ENCODE results near the gene EXOC6. TPM values are rescaled to one million over a fixed set of nuclear protein-coding genes. Genes with fewer than 3 reads are reported as not detected.
A peak's percentile ranks its signal among the peaks of the same experiment; 100 is the strongest.

The EXOC6 gene
- polyA plus RNA-seq, 1 donor from 2014 or later: 26.3 TPM

DNA sequence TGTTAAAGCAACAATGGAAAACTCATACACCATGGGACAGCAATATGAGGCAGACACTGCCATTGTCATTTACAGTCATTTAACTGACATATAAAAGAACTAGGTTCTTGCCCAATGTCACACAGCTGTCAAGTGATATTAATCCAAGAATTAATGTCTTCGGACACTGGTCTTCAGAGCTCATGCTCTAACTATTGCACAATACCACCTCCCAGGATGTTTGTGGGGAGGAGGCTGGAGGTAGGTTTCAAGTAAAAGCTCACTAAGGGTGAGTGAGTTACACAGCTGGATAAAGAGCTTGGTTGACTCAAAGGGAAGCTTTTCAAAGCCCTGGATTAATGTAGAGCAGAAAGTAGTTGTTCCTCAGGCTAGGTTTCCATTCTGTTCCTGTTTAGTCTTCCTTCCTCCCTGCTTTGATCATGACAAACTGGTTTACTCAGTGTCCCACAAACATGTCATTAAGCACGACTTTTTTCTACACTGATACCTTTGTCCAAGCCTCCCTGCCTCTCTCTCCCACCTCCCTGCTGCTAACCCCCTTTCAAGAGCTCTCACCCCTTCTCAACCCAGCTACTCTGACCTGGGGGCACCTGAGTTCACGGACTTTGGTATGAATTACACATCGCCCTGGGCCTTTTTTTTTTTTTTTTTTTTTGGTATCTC, 987 bp upstream of the EXOC6 start:
- H3K9me2 ChIP-seq (ENCODE audit: insufficient read depth, low read length): no peaks in the 10 kb centered on the region
- H3K36me3 ChIP-seq (ENCODE audit: insufficient read depth, low read length): no peaks in the 10 kb centered on the region
- H3K27ac ChIP-seq (ENCODE audit: low read length): no peak overlapping the region
- peaks cover 17% of the 10 kb centered on the region for H3K79me2 ChIP-seq (replicated peaks; ENCODE audit: insufficient read depth, low read length)
- H4K20me1 ChIP-seq (ENCODE audit: insufficient read depth): no peaks in the 10 kb centered on the region
- H3K9me3 ChIP-seq (ENCODE audit: low read length): no peaks in the 10 kb centered on the region
- H3K4me2 ChIP-seq (ENCODE audit: low read length): no peak overlapping the region
- H3F3A ChIP-seq (ENCODE audit: insufficient read depth, low read length, poor library complexity, severe bottlenecking): no peaks in the 10 kb centered on the region
- H2AFZ ChIP-seq (ENCODE audit: low read depth, low read length): no peak overlapping the region
- no peaks in the 10 kb centered on the region for H3K27me3 ChIP-seq (ENCODE audit: insufficient read depth, low read depth, low read length)
- H3K4me3 ChIP-seq (ENCODE audit: low read length): peak overlapping the region; percentile 97
- TF ChIP-seq EP300 (conservative IDR thresholded peaks at IDR 0.05; ENCODE audit: poor library complexity, severe bottlenecking): no peak
- H3K9ac ChIP-seq (ENCODE audit: low read length): no peak overlapping the region

DNA sequence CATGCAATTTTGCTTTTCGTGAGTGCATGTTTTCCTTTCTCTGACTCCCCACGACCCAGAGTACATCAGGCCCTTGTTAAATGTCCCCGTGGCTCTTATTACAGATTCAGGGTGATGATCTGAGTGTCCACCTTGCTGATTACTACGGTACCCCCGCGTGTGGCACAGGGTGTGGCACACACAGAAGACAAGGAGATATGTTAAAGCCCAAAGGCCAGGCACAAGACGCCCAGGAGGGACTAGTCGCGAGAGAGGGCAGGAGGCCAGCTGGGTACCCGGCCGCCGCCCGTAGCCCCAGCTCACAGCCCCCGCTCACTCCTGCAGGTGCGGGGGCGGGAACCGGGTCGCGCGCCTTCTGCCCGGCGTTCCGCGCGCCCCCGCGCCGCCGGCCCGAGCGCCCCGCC, 281 bp upstream of the EXOC6 start:
- H3K36me3 ChIP-seq (ENCODE audit: insufficient read depth, low read length): no peaks in the 10 kb centered on the region
- peak overlapping the region; percentile 97 for H3K4me3 ChIP-seq (ENCODE audit: low read length)
- H2AFZ ChIP-seq (ENCODE audit: low read depth, low read length): peak overlapping the region; percentile 91
- no peaks in the 10 kb centered on the region for H3K27me3 ChIP-seq (ENCODE audit: insufficient read depth, low read depth, low read length)
- TF ChIP-seq TAF1 (IDR thresholded peaks at IDR 0.05; ENCODE audit: low read depth) (no peak), MXI1 (conservative IDR thresholded peaks at IDR 0.05; ENCODE audit: poor library complexity, severe bottlenecking) (no peak)
- TF ChIP-seq, protein P1, sequence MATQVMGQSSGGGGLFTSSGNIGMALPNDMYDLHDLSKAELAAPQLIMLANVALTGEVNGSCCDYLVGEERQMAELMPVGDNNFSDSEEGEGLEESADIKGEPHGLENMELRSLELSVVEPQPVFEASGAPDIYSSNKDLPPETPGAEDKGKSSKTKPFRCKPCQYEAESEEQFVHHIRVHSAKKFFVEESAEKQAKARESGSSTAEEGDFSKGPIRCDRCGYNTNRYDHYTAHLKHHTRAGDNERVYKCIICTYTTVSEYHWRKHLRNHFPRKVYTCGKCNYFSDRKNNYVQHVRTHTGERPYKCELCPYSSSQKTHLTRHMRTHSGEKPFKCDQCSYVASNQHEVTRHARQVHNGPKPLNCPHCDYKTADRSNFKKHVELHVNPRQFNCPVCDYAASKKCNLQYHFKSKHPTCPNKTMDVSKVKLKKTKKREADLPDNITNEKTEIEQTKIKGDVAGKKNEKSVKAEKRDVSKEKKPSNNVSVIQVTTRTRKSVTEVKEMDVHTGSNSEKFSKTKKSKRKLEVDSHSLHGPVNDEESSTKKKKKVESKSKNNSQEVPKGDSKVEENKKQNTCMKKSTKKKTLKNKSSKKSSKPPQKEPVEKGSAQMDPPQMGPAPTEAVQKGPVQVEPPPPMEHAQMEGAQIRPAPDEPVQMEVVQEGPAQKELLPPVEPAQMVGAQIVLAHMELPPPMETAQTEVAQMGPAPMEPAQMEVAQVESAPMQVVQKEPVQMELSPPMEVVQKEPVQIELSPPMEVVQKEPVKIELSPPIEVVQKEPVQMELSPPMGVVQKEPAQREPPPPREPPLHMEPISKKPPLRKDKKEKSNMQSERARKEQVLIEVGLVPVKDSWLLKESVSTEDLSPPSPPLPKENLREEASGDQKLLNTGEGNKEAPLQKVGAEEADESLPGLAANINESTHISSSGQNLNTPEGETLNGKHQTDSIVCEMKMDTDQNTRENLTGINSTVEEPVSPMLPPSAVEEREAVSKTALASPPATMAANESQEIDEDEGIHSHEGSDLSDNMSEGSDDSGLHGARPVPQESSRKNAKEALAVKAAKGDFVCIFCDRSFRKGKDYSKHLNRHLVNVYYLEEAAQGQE (IDR thresholded peaks at IDR 0.05; ENCODE audit: borderline replicate concordance): no peak
- no peaks in the 10 kb centered on the region for H3F3A ChIP-seq (ENCODE audit: insufficient read depth, low read length, poor library complexity, severe bottlenecking)
- H3K9ac ChIP-seq (ENCODE audit: low read length): peak overlapping the region; percentile 85
- H3K9me2 ChIP-seq (ENCODE audit: insufficient read depth, low read length): no peaks in the 10 kb centered on the region
- H3K79me2 ChIP-seq (replicated peaks; ENCODE audit: insufficient read depth, low read length): peaks cover 24% of the 10 kb centered on the region
- H3K27ac ChIP-seq (ENCODE audit: low read length): peak overlapping the region; percentile 52
- H4K20me1 ChIP-seq (ENCODE audit: insufficient read depth): no peaks in the 10 kb centered on the region
- peak overlapping the region; percentile 73 for H3K4me2 ChIP-seq (ENCODE audit: low read length)
- no peaks in the 10 kb centered on the region for H3K9me3 ChIP-seq (ENCODE audit: low read length)

DNA sequence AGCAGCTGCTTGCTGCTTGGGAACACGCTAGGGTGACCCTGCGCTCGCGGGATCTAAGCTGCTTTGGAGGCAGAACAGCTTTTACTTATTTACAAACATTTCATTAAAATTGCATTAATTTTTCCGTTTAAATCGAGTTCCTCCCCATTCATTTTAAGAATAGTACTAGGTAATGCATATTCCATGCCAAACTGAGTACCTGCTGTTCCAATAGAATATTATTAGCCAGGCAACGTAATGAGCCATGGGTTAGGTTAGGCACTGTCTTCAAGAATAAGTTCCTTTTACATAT, 860 bp downstream of the EXOC6 start:
- no peaks in the 10 kb centered on the region for H4K20me1 ChIP-seq (ENCODE audit: insufficient read depth)
- no peaks in the 10 kb centered on the region for H3F3A ChIP-seq (ENCODE audit: insufficient read depth, low read length, poor library complexity, severe bottlenecking)
- H3K9ac ChIP-seq (ENCODE audit: low read length): peak overlapping the region; percentile 85
- H3K27ac ChIP-seq (ENCODE audit: low read length): peak overlapping the region; percentile 72
- H3K9me3 ChIP-seq (ENCODE audit: low read length): no peaks in the 10 kb centered on the region
- no peaks in the 10 kb centered on the region for H3K36me3 ChIP-seq (ENCODE audit: insufficient read depth, low read length)
- H2AFZ ChIP-seq (ENCODE audit: low read depth, low read length): peak overlapping the region; percentile 97
- TF ChIP-seq SMC3 (conservative IDR thresholded peaks at IDR 0.05; ENCODE audit: poor library complexity): no peak
- no peak for TF ChIP-seq RAD21 (conservative IDR thresholded peaks at IDR 0.05)
- TF ChIP-seq MXI1 (conservative IDR thresholded peaks at IDR 0.05; ENCODE audit: poor library complexity, severe bottlenecking): no peak
- TF ChIP-seq EP300 (conservative IDR thresholded peaks at IDR 0.05; ENCODE audit: poor library complexity, severe bottlenecking): no peak
- TF ChIP-seq, protein P2, sequence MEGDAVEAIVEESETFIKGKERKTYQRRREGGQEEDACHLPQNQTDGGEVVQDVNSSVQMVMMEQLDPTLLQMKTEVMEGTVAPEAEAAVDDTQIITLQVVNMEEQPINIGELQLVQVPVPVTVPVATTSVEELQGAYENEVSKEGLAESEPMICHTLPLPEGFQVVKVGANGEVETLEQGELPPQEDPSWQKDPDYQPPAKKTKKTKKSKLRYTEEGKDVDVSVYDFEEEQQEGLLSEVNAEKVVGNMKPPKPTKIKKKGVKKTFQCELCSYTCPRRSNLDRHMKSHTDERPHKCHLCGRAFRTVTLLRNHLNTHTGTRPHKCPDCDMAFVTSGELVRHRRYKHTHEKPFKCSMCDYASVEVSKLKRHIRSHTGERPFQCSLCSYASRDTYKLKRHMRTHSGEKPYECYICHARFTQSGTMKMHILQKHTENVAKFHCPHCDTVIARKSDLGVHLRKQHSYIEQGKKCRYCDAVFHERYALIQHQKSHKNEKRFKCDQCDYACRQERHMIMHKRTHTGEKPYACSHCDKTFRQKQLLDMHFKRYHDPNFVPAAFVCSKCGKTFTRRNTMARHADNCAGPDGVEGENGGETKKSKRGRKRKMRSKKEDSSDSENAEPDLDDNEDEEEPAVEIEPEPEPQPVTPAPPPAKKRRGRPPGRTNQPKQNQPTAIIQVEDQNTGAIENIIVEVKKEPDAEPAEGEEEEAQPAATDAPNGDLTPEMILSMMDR (IDR thresholded peaks at IDR 0.05; ENCODE audit: poor library complexity, severe bottlenecking): no peak
- TF ChIP-seq TAF1 (IDR thresholded peaks at IDR 0.05; ENCODE audit: low read depth): no peak
- no peak for TF ChIP-seq POLR2AphosphoS5 (IDR thresholded peaks at IDR 0.05)
- TF ChIP-seq, protein P1 (IDR thresholded peaks at IDR 0.05; ENCODE audit: borderline replicate concordance): no peak
- no peak for TF ChIP-seq EZH2 (IDR thresholded peaks at IDR 0.05; ENCODE audit: borderline replicate concordance, insufficient read depth, low read length, poor library complexity, severe bottlenecking)
- no peaks in the 10 kb centered on the region for H3K9me2 ChIP-seq (ENCODE audit: insufficient read depth, low read length)
- H3K79me2 ChIP-seq (replicated peaks; ENCODE audit: insufficient read depth, low read length): peaks cover 26% of the 10 kb centered on the region
- H3K4me3 ChIP-seq (ENCODE audit: low read length): peak overlapping the region; percentile 97
- no peaks in the 10 kb centered on the region for H3K27me3 ChIP-seq (ENCODE audit: insufficient read depth, low read depth, low read length)
- H3K4me2 ChIP-seq (ENCODE audit: low read length): peak overlapping the region; percentile 93

Measured in neural cell (in vitro differentiated cells).